Activated CD8-positive, alpha-beta memory T cell treated with anti-CD3 and anti-CD28 coated beads, Interleukin-2, amount 50 U/mL, for 1 hour (primary cell): Measurements from ENCODE around the gene CMTR2.

Source experiments
- DNase-seq: peaks from one replicate; pipeline ENCODE4 v3.0.0-alpha.2; 2020; ENCODE audit errors: extremely low read depth

Gene CMTR2

GRCh38 chr16:71276589-71277334 is 12.4 kb downstream of the CMTR2 start:
- DNase-seq = no peak

GRCh38 chr16:71273384-71273783 is 15.8 kb downstream of the CMTR2 start:
- DNase-seq = no peak

- DNase-seq = no peak
Observed at GRCh38 chr16:71264299-71264698, 24.9 kb downstream of the CMTR2 start.

GRCh38 chr16:71263582-71263981 is 25.6 kb downstream of the CMTR2 start:
- no peak for DNase-seq

GRCh38 chr16:71262391-71262790 is 26.8 kb downstream of the CMTR2 start:
- no peak for DNase-seq

- DNase-seq = no peak
Observed at GRCh38 chr16:71260995-71261394, 28.2 kb downstream of the CMTR2 start.

GRCh38 chr16:71259086-71259485 is 30.1 kb downstream of the CMTR2 start:
- no peak for DNase-seq

GRCh38 chr16:71258372-71258771 is 30.8 kb downstream of the CMTR2 start:
- no peak for DNase-seq

GRCh38 chr16:71257768-71258167 is 31.4 kb downstream of the CMTR2 start:
- no peak for DNase-seq

GRCh38 chr16:71255721-71256120 is 33.5 kb downstream of the CMTR2 start:
- no peak for DNase-seq

- no peak for DNase-seq
Observed at GRCh38 chr16:71254832-71255525, 34.2 kb downstream of the CMTR2 start.

- no peak for DNase-seq
Observed at GRCh38 chr16:71250461-71251235, 38.6 kb downstream of the CMTR2 start.

- DNase-seq = no peak
Observed at GRCh38 chr16:71249399-71249798, 39.8 kb downstream of the CMTR2 start.

GRCh38 chr16:71247478-71247877 is 41.7 kb downstream of the CMTR2 start:
- DNase-seq = no peak

- DNase-seq = no peak
Observed at GRCh38 chr16:71246309-71246708, 42.9 kb downstream of the CMTR2 start.

GRCh38 chr16:71244521-71244920 is 44.7 kb downstream of the CMTR2 start:
- DNase-seq = no peak

GRCh38 chr16:71242601-71243000 is 46.6 kb downstream of the CMTR2 start:
- no peak for DNase-seq

GRCh38 chr16:71242036-71242435 is 47.2 kb downstream of the CMTR2 start:
- no peak for DNase-seq
